UCSD-AML1 (cell line): ENCODE measurements around the gene C1QL1.

Experiments used
- DNase-seq: peaks from one replicate; lab custom pipeline; 2025; ENCODE audit not compliant: unreplicated experiment; lab: John Stamatoyannopoulos, UW

The C1QL1 gene

GRCh38 chr17:44915862-44916780, 52.0 kb downstream of the C1QL1 start:
- no peak for DNase-seq

- no peak for DNase-seq
These were observed 52.8 kb downstream of the C1QL1 start, which contains the start of gene GFAP for GRCh38 chr17:44915321-44915726. TSS of gene GFAP (minus strand) at chr17:44915500. CDS start at chr17:44915486, 14 bp downstream.

- no peak for DNase-seq
These were observed 53.3 kb downstream of the C1QL1 start for GRCh38 chr17:44914698-44915271.

GRCh38 chr17:44914148-44914547, 54.0 kb downstream of the C1QL1 start:
- DNase-seq: no peak

- DNase-seq: no peak
These were observed 54.4 kb downstream of the C1QL1 start for GRCh38 chr17:44913676-44914075.

GRCh38 chr17:44912763-44913544, 55.1 kb downstream of the C1QL1 start:
- DNase-seq: no peak

- peak; percentile 28 for DNase-seq
These were observed 56.7 kb downstream of the C1QL1 start for GRCh38 chr17:44911133-44912001.

- DNase-seq: no peak
These were observed 57.6 kb downstream of the C1QL1 start for GRCh38 chr17:44910231-44911106.
